Measurements from ENCODE around the gene FYN. TPM values are rescaled to one million over a fixed set of nuclear protein-coding genes. Genes with fewer than 3 reads are reported as not detected.
A peak's percentile ranks its signal among the peaks of the same experiment; 100 is the strongest.

Gene FYN
- total and polyA plus RNA-seq, 2 of the 13 experiments (the other 11 are each of a cell fraction or from before 2014, with no cell fraction given), result 15.5 to 24.6 TPM

GRCh38 chr6:111823831-111824607, 49.2 kb downstream of the FYN start:
- Histone ChIP-seq H3K27ac (ENCODE audit: extremely low read length, insufficient read depth, low read length) (no peak overlapping the region), H4K20me1 (ENCODE audit: insufficient read depth, low read length) (no peaks in the 10 kb centered on the region), H3K4me3 (replicated peaks in 1 of 3; ENCODE audit: insufficient read depth in 1 of 3, low read depth in 2 of 3, low read length in 3 of 3) (no peak overlapping the region), H3K9ac (ENCODE audit: insufficient read depth, low read depth, low read length) (no peak overlapping the region), H3K4me2 (ENCODE audit: low read depth, low read length) (no peak overlapping the region), H3K4me1 (ENCODE audit: insufficient read depth, low read length) (peaks cover 23% of the 10 kb centered on the region), H3K36me3 (replicated peaks in 1 of 2; ENCODE audit: control insufficient read depth in 1 of 2, insufficient read depth in 2 of 2, low read length in 2 of 2) (no peaks in the 10 kb centered on the region), H3K9me3 (ENCODE audit: low read length) (no peaks in the 10 kb centered on the region), H2AFZ (ENCODE audit: low read length) (no peak overlapping the region), H3K79me2 (ENCODE audit: insufficient read depth, low read length) (no peaks in the 10 kb centered on the region), H3K27me3 (ENCODE audit: control insufficient read depth in 1 of 2, insufficient read depth in 2 of 2, low read length in 2 of 2) (no peaks in the 10 kb centered on the region)
- TF ChIP-seq SRSF4 (IDR thresholded peaks at IDR 0.05; ENCODE audit: low read depth, low read length, poor library complexity, severe bottlenecking) (no peak), FOSL1 (CRISPR knock-in tag; IDR thresholded peaks at IDR 0.05; ENCODE audit: borderline replicate concordance) (0 out of 2 replicates have a peak, but pooled peaks have one; percentile 17)
- DNase-seq (ENCODE audit: low spot score) (peak; percentile 80), ATAC-seq (peak; percentile 62), FAIRE-seq (peak; percentile 61)
- intact Hi-C loops (cut with micrococcal nuclease; ENCODE audit: unreplicated experiment) (no loop called here), in situ Hi-C loops (cut with HindIII; ENCODE audit: extremely low pct_ligation_motif_present, low pct_unique_long_range_greater_than_20kb) (no loop called here)
- no TSS peak for BruUV-seq (replicated peaks)
- POLR2A ChIA-PET, result interaction anchor here (1.5 kb wide), 1 partner anchor 31 kb away, joined by 6 read pairs; no protein-coding TSS in a partner anchor
- 27% methylated on average over 4 of the region's 4 CpGs for WGBS (ENCODE audit: low lambda C conversion rate)
- CTCF ChIA-PET (ENCODE audit: low intra/inter-chr PET ratio, low total read pairs), result no interaction called here

GRCh38 chr6:111823012-111823411, 50.2 kb downstream of the FYN start:
- ChIA-PET CTCF (ENCODE audit: low intra/inter-chr PET ratio, low total read pairs) (no interaction called here), POLR2A (interaction anchor here (1.5 kb wide), 1 partner anchor 30 kb away, joined by 6 read pairs; no protein-coding TSS in a partner anchor)
- ATAC-seq, result no peak
- intact Hi-C loops (cut with micrococcal nuclease; ENCODE audit: unreplicated experiment) (no loop called here), in situ Hi-C loops (cut with HindIII; ENCODE audit: extremely low pct_ligation_motif_present, low pct_unique_long_range_greater_than_20kb) (no loop called here)
- H3K4me3 ChIP-seq (replicated peaks in 1 of 3; ENCODE audit: insufficient read depth in 1 of 3, low read depth in 2 of 3, low read length in 3 of 3), result no peak overlapping the region
- no peaks in the 10 kb centered on the region for H3K79me2 ChIP-seq (ENCODE audit: insufficient read depth, low read length)
- FAIRE-seq, result no peak
- H3K9me3 ChIP-seq (ENCODE audit: low read length), result no peaks in the 10 kb centered on the region
- no peaks in the 10 kb centered on the region for H3K36me3 ChIP-seq (replicated peaks in 1 of 2; ENCODE audit: control insufficient read depth in 1 of 2, insufficient read depth in 2 of 2, low read length in 2 of 2)
- H3K4me1 ChIP-seq (ENCODE audit: insufficient read depth, low read length), result peaks cover 23% of the 10 kb centered on the region
- WGBS (ENCODE audit: low lambda C conversion rate), result 87% methylated on average over 6 of the region's 6 CpGs
- no peak overlapping the region for H2AFZ ChIP-seq (ENCODE audit: low read length)
- no peak overlapping the region for H3K4me2 ChIP-seq (ENCODE audit: low read depth, low read length)
- TF ChIP-seq ZNF660 (CRISPR knock-in tag; IDR thresholded peaks at IDR 0.05; ENCODE audit: borderline replicate concordance, low read depth) (no peak), CSRNP1 (CRISPR knock-in tag; IDR thresholded peaks at IDR 0.05) (no peak), ZNF232 (CRISPR knock-in tag; IDR thresholded peaks at IDR 0.05; ENCODE audit: borderline replicate concordance) (no peak), ZFP36L1 (CRISPR knock-in tag; IDR thresholded peaks at IDR 0.05) (no peak)
- H3K27ac ChIP-seq (ENCODE audit: extremely low read length, insufficient read depth, low read length), result no peak overlapping the region
- H4K20me1 ChIP-seq (ENCODE audit: insufficient read depth, low read length), result no peaks in the 10 kb centered on the region
- no peak for DNase-seq (ENCODE audit: low spot score)
- no TSS peak for BruUV-seq (replicated peaks)
- H3K27me3 ChIP-seq (ENCODE audit: control insufficient read depth in 1 of 2, insufficient read depth in 2 of 2, low read length in 2 of 2), result no peaks in the 10 kb centered on the region
- no peak overlapping the region for H3K9ac ChIP-seq (ENCODE audit: insufficient read depth, low read depth, low read length)

Measured in HepG2 (cell line).